ENCODE results near the gene RYR3.

The RYR3 gene

DNA sequence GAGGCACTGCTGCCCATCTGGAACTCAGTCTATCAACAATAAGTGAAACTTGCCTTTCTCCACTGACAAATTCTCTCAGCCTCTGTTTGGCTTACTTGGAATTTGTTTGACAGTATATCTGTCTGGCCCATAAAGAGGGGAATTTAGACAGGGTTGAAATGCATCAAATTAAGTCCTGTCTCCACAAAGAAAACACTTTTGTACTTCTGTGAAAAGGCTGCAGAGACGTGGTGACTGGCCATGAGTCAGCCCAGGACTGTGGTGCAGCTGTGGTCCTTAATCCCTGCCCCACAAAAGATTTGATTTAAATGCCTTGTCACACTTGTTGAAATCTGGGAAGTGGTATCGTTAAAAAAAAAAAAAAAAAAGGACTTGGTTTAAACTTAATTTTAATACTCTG lies 47.5 kb downstream of the RYR3 start:
- WGBS (ENCODE audit: insufficient coverage): 0% methylated on average over 1 of the region's 2 CpGs
- Histone ChIP-seq H3K27ac (ENCODE audit: insufficient read depth in 1 of 2, low read depth in 1 of 2, low read length in 2 of 2, poor library complexity in 1 of 2, severe bottlenecking in 2 of 2) (no peak overlapping the region), H3K36me3 (ENCODE audit: control insufficient read depth in 4 of 4, insufficient read depth in 4 of 4, low read length in 3 of 4) (no peaks in the 10 kb centered on the region), H3K4me1 (ENCODE audit: control extremely low read depth in 1 of 4, control insufficient read depth in 4 of 4, insufficient read depth in 4 of 4, low read length in 3 of 4) (no peaks in the 10 kb centered on the region), H3K27me3 (replicated peaks in 2 of 5; ENCODE audit: control insufficient read depth in 4 of 5, insufficient read depth in 5 of 5, low read length in 4 of 5) (peaks cover 0 to 3% (median 0%) of the 10 kb centered on the region in 5 experiments), H3K9me3 (ENCODE audit: control extremely low read depth in 1 of 5, control insufficient read depth in 4 of 5, insufficient read depth in 2 of 5, low read depth in 1 of 5, low read length in 4 of 5) (no peaks in the 10 kb centered on the region), H3K4me3 (ENCODE audit: control insufficient read depth in 1 of 7, extremely low read depth in 1 of 7, insufficient read depth in 4 of 7, low read depth in 2 of 7, low read length in 6 of 7) (no peak overlapping the region)
- ChIA-PET POLR2A (no interaction called here), CTCF (no interaction called here)
- peak in 2 of 3 donors; percentile 61 to 69 for DNase-seq

DNA sequence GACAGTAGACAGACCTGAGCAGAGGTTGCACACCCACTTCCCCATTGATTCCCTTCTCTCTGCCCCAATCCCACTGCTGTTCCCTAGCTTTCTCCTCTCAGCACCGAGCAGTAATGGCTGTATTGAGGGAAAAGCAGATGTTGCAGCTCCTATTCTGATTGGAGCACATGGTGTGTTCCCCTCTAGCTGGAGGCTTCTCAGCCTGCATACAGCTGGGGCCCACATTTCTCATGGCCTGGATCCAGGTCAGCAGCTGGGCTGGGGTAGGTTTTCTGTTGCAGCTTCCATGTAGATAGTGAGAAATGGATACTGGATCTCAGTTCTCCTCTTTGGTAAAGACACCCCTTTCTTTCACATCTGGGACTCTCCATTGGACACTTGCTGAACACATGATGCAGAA lies 50.1 kb downstream of the RYR3 start:
- ChIA-PET CTCF (no interaction called here), POLR2A (no interaction called here)
- Histone ChIP-seq H3K27me3 (replicated peaks in 2 of 5; ENCODE audit: control insufficient read depth in 4 of 5, insufficient read depth in 5 of 5, low read length in 4 of 5) (peaks cover 0 to 7% (median 0%) of the 10 kb centered on the region in 5 experiments), H3K36me3 (ENCODE audit: control insufficient read depth in 4 of 4, insufficient read depth in 4 of 4, low read length in 3 of 4) (no peaks in the 10 kb centered on the region), H3K9me3 (ENCODE audit: control extremely low read depth in 1 of 5, control insufficient read depth in 4 of 5, insufficient read depth in 2 of 5, low read depth in 1 of 5, low read length in 4 of 5) (no peaks in the 10 kb centered on the region), H3K4me3 (ENCODE audit: control insufficient read depth in 1 of 7, extremely low read depth in 1 of 7, insufficient read depth in 4 of 7, low read depth in 2 of 7, low read length in 6 of 7) (no peak overlapping the region), H3K4me1 (ENCODE audit: control extremely low read depth in 1 of 4, control insufficient read depth in 4 of 4, insufficient read depth in 4 of 4, low read length in 3 of 4) (no peaks in the 10 kb centered on the region), H3K27ac (ENCODE audit: insufficient read depth in 1 of 2, low read depth in 1 of 2, low read length in 2 of 2, poor library complexity in 1 of 2, severe bottlenecking in 2 of 2) (no peak overlapping the region)
- DNase-seq: no peak
- WGBS (ENCODE audit: insufficient coverage): no CpG with 5 or more reads among the region's 1 CpG

DNA sequence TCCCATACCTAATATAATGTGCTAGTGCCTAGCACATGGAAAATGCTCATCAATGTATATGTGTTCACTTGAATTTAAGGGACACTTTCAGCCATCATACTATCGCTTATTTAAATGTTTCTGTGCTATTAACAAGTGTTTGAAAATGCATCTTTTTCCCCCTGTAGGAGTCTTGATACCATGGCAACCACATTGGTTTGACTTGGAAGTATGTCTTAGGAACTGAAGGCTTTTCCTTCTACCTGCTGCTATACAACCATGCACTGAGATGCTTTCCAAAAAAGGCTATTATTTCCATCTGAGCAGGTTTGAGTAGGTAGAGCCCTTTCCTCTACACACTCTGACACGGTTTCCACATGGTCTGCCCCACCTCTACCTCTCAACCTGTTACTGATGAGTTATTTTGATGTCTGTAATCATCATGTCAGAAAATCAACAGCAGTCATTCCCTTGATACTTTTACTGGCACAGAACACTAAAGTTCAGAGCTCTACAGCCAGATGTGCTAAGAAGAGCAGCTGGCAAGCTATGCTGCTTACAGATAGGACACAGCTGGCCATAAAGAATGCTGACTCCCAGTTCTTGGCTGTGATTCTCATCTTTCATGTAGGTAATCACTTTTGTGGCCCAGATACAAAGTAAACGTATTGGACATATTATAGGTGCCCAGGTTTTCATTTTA lies 59.3 kb downstream of the RYR3 start:
- Histone ChIP-seq H3K4me3 (ENCODE audit: control insufficient read depth in 1 of 7, extremely low read depth in 1 of 7, insufficient read depth in 4 of 7, low read depth in 2 of 7, low read length in 6 of 7) (no peak overlapping the region), H3K27me3 (replicated peaks in 2 of 5; ENCODE audit: control insufficient read depth in 4 of 5, insufficient read depth in 5 of 5, low read length in 4 of 5) (peaks cover 0 to 3% (median 2%) of the 10 kb centered on the region in 5 experiments), H3K9me3 (ENCODE audit: control extremely low read depth in 1 of 5, control insufficient read depth in 4 of 5, insufficient read depth in 2 of 5, low read depth in 1 of 5, low read length in 4 of 5) (no peaks in the 10 kb centered on the region), H3K36me3 (ENCODE audit: control insufficient read depth in 4 of 4, insufficient read depth in 4 of 4, low read length in 3 of 4) (no peaks in the 10 kb centered on the region), H3K4me1 (ENCODE audit: control extremely low read depth in 1 of 4, control insufficient read depth in 4 of 4, insufficient read depth in 4 of 4, low read length in 3 of 4) (peaks cover 0 to under 1% (median 0%) of the 10 kb centered on the region in 4 experiments), H3K27ac (ENCODE audit: insufficient read depth in 1 of 2, low read depth in 1 of 2, low read length in 2 of 2, poor library complexity in 1 of 2, severe bottlenecking in 2 of 2) (no peak overlapping the region)
- 100% methylated on average over 1 of the region's 3 CpGs for whole genome bisulfite sequencing (ENCODE audit: insufficient coverage)
- ChIA-PET CTCF (no interaction called here), POLR2A (no interaction called here)
- no peak for DNase-seq

DNA sequence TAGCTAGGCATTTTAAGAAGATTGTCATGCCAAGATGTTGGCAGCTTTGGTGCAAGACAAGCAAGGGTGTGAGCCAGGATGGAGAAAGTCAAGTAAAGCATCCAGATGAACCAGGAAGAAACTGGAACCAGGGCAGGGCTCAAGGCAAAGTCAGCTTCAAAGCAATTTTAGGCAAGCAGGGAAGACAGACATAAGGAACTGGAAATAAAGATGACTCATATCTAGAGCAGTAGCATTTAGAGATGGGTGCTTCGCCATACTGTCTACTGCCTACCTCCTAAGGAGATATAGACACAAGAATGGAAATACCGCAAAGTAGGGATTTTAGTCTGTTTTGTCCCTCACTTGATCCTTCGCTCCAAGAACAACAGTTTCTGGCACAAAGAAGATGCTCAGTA lies 59.9 kb downstream of the RYR3 start:
- POLR2A ChIA-PET: no interaction called here
- DNase-seq: no peak
- H3K27ac ChIP-seq (ENCODE audit: insufficient read depth in 1 of 2, low read depth in 1 of 2, low read length in 2 of 2, poor library complexity in 1 of 2, severe bottlenecking in 2 of 2): no peak overlapping the region
- H3K4me1 ChIP-seq (ENCODE audit: control extremely low read depth in 1 of 4, control insufficient read depth in 4 of 4, insufficient read depth in 4 of 4, low read length in 3 of 4): peaks cover 0 to 4% (median 0%) of the 10 kb centered on the region in 4 experiments
- H3K36me3 ChIP-seq (ENCODE audit: control insufficient read depth in 4 of 4, insufficient read depth in 4 of 4, low read length in 3 of 4): no peaks in the 10 kb centered on the region
- H3K4me3 ChIP-seq (ENCODE audit: control insufficient read depth in 1 of 7, extremely low read depth in 1 of 7, insufficient read depth in 4 of 7, low read depth in 2 of 7, low read length in 6 of 7): no peak overlapping the region
- peaks cover 0 to 3% (median 2%) of the 10 kb centered on the region in 5 experiments for H3K27me3 ChIP-seq (replicated peaks in 2 of 5; ENCODE audit: control insufficient read depth in 4 of 5, insufficient read depth in 5 of 5, low read length in 4 of 5)
- CTCF ChIA-PET: no interaction called here
- 100% methylated on average over 3 of the region's 3 CpGs for WGBS (ENCODE audit: insufficient coverage)
- no peaks in the 10 kb centered on the region for H3K9me3 ChIP-seq (ENCODE audit: control extremely low read depth in 1 of 5, control insufficient read depth in 4 of 5, insufficient read depth in 2 of 5, low read depth in 1 of 5, low read length in 4 of 5)

DNA sequence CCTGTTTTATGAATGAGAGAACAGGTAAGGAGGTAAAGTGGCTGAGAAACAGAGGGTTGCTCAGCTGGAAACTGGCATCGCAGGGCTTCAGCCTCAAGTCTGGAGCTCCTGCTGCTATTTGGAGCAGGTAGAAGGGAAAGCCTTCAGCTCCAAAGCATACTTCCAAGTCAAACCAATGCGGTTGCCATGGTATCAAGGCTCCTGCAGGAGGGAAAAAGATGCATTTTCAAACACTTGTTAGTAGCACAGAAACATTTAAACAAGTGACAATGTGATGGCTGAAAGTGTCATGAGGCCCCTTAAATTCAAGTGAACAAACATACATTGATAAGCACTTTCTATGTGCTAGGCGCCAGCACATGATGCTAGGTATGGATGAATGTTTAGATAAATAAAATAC lies 60.4 kb downstream of the RYR3 start:
- Histone ChIP-seq H3K4me1 (ENCODE audit: control extremely low read depth in 1 of 4, control insufficient read depth in 4 of 4, insufficient read depth in 4 of 4, low read length in 3 of 4) (peaks cover 0 to 4% (median 0%) of the 10 kb centered on the region in 4 experiments), H3K9me3 (ENCODE audit: control extremely low read depth in 1 of 5, control insufficient read depth in 4 of 5, insufficient read depth in 2 of 5, low read depth in 1 of 5, low read length in 4 of 5) (no peaks in the 10 kb centered on the region), H3K4me3 (ENCODE audit: control insufficient read depth in 1 of 7, extremely low read depth in 1 of 7, insufficient read depth in 4 of 7, low read depth in 2 of 7, low read length in 6 of 7) (no peak overlapping the region), H3K27ac (ENCODE audit: insufficient read depth in 1 of 2, low read depth in 1 of 2, low read length in 2 of 2, poor library complexity in 1 of 2, severe bottlenecking in 2 of 2) (no peak overlapping the region), H3K36me3 (ENCODE audit: control insufficient read depth in 4 of 4, insufficient read depth in 4 of 4, low read length in 3 of 4) (no peaks in the 10 kb centered on the region), H3K27me3 (replicated peaks in 2 of 5; ENCODE audit: control insufficient read depth in 4 of 5, insufficient read depth in 5 of 5, low read length in 4 of 5) (peaks cover 0 to 3% (median 2%) of the 10 kb centered on the region in 5 experiments)
- ChIA-PET POLR2A (no interaction called here), CTCF (no interaction called here)
- 100% methylated on average over 2 of the region's 3 CpGs for WGBS (ENCODE audit: insufficient coverage)
- no peak for DNase-seq

- no peak for DNase-seq
- no peak overlapping the region for H3K4me3 ChIP-seq (ENCODE audit: control insufficient read depth in 1 of 7, extremely low read depth in 1 of 7, insufficient read depth in 4 of 7, low read depth in 2 of 7, low read length in 6 of 7)
- H3K36me3 ChIP-seq (ENCODE audit: control insufficient read depth in 4 of 4, insufficient read depth in 4 of 4, low read length in 3 of 4): no peaks in the 10 kb centered on the region
- WGBS (ENCODE audit: insufficient coverage): 100% methylated on average over 2 of the region's 5 CpGs
- H3K27me3 ChIP-seq (replicated peaks in 2 of 5; ENCODE audit: control insufficient read depth in 4 of 5, insufficient read depth in 5 of 5, low read length in 4 of 5): peaks cover 0 to 2% (median 0%) of the 10 kb centered on the region in 5 experiments
- no peak overlapping the region for H3K27ac ChIP-seq (ENCODE audit: insufficient read depth in 1 of 2, low read depth in 1 of 2, low read length in 2 of 2, poor library complexity in 1 of 2, severe bottlenecking in 2 of 2)
- H3K9me3 ChIP-seq (ENCODE audit: control extremely low read depth in 1 of 5, control insufficient read depth in 4 of 5, insufficient read depth in 2 of 5, low read depth in 1 of 5, low read length in 4 of 5): no peaks in the 10 kb centered on the region
- ChIA-PET POLR2A (no interaction called here), CTCF (interaction anchor here (0.9 to 1.9 kb wide), 2 partner anchors 39 to 67 kb away, joined by 3 to 5 read pairs; no protein-coding TSS in a partner anchor)
- H3K4me1 ChIP-seq (ENCODE audit: control extremely low read depth in 1 of 4, control insufficient read depth in 4 of 4, insufficient read depth in 4 of 4, low read length in 3 of 4): peaks cover 0 to 4% (median 0%) of the 10 kb centered on the region in 4 experiments
These were observed 63.6 kb downstream of the RYR3 start for GRCh38 chr15:33374226-33374914.

DNA sequence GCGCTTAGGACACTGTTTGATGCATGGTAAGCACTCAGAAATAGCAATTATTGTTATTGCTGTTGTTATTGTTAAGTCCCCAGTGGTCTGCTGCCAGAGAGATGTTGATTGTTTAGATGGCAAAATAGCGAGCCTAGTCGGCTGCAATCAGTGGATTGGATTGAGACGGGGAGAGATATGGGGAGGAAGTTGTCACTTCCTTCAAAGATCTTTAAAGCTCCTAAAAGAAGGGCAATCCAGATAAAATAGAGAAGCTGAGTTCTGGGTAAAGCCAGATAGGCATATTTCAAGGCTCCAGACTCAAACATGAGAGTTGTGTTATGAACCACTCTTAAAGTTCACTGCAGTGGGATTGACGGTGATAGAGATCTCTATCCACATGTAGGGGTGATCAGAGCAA lies 64.5 kb downstream of the RYR3 start:
- CTCF ChIA-PET: no interaction called here

More for the DNA sequence above, 64.5 kb downstream of the RYR3 start:
- H3K4me1 ChIP-seq (ENCODE audit: control extremely low read depth in 1 of 4, control insufficient read depth in 4 of 4, insufficient read depth in 4 of 4, low read length in 3 of 4): peaks cover 0 to 4% (median 0%) of the 10 kb centered on the region in 4 experiments
- H3K27me3 ChIP-seq (replicated peaks in 2 of 5; ENCODE audit: control insufficient read depth in 4 of 5, insufficient read depth in 5 of 5, low read length in 4 of 5): peaks cover 0 to 2% (median 0%) of the 10 kb centered on the region in 5 experiments
- H3K4me3 ChIP-seq (ENCODE audit: control insufficient read depth in 1 of 7, extremely low read depth in 1 of 7, insufficient read depth in 4 of 7, low read depth in 2 of 7, low read length in 6 of 7): no peak overlapping the region
- H3K9me3 ChIP-seq (ENCODE audit: control extremely low read depth in 1 of 5, control insufficient read depth in 4 of 5, insufficient read depth in 2 of 5, low read depth in 1 of 5, low read length in 4 of 5): no peaks in the 10 kb centered on the region
- DNase-seq: peak in 2 of 3 donors; percentile 10 to 39
- WGBS (ENCODE audit: insufficient coverage): 18% methylated on average over 5 of the region's 5 CpGs
- no peaks in the 10 kb centered on the region for H3K36me3 ChIP-seq (ENCODE audit: control insufficient read depth in 4 of 4, insufficient read depth in 4 of 4, low read length in 3 of 4)
- H3K27ac ChIP-seq (ENCODE audit: insufficient read depth in 1 of 2, low read depth in 1 of 2, low read length in 2 of 2, poor library complexity in 1 of 2, severe bottlenecking in 2 of 2): no peak overlapping the region
- POLR2A ChIA-PET: no interaction called here
